HEK293T (cell line): ENCODE results near the gene MARCHF4.

Experiments
- CTBP1 ChIP-seq: fragments of 450-650 bp; IDR thresholded peaks from 2 replicates; pipeline ENCODE4 v1.6.1; 2016; ENCODE audit warnings: borderline replicate concordance
- FOXM1 ChIP-seq: fragments of 450-650 bp; IDR thresholded peaks from 2 replicates; pipeline ENCODE4 v1.6.1; 2017; ENCODE audit warnings: mild to moderate bottlenecking, borderline replicate concordance
- HDGF ChIP-seq: fragments of 450-650 bp; IDR thresholded peaks from 2 replicates; pipeline ENCODE4 v1.6.1; 2017; ENCODE audit warnings: antibody characterized with exemption, borderline replicate concordance
- ZNF384 ChIP-seq: fragments of 450-650 bp; IDR thresholded peaks from 2 replicates; pipeline ENCODE4 v1.6.1; 2016
- TF ChIP-seq, protein P1 (sequence below): fragments of 450-650 bp; IDR thresholded peaks from 2 replicates; pipeline ENCODE4 v1.6.1; 2016

- TF ChIP-seq HDGF (no peak), ZNF384 (no peak), FOXM1 (no peak), CTBP1 (no peak)
- TF ChIP-seq, protein P1, sequence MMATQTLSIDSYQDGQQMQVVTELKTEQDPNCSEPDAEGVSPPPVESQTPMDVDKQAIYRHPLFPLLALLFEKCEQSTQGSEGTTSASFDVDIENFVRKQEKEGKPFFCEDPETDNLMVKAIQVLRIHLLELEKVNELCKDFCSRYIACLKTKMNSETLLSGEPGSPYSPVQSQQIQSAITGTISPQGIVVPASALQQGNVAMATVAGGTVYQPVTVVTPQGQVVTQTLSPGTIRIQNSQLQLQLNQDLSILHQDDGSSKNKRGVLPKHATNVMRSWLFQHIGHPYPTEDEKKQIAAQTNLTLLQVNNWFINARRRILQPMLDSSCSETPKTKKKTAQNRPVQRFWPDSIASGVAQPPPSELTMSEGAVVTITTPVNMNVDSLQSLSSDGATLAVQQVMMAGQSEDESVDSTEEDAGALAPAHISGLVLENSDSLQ = no peak
Measured at GRCh38 chr2:216406826-216407225, 34.5 kb upstream of the MARCHF4 start.
